ENCODE results near the gene SLC15A3.

- TF ChIP-seq CTCF (IDR thresholded peaks at IDR 0.05; ENCODE audit: insufficient read depth, low read length, poor library complexity, severe bottlenecking): no peak
- no peak for TF ChIP-seq EZH2phosphoT487 (conservative IDR thresholded peaks at IDR 0.05; ENCODE audit: low read length)
Measured at GRCh38 chr11:60908803-60909202, 43.2 kb downstream of the SLC15A3 start.
